HUES64 (cell line): Measurements from ENCODE around the gene PIK3CA.

Experiments
- H3K27ac ChIP-seq: 2 replicates; pipeline ENCODE4 v1.7.0; 2013; ENCODE audit warnings: low read depth, low read length, inconsistent platforms
- H3K27me3 ChIP-seq: 2 replicates; pipeline ENCODE4 v1.6.1; 2013; ENCODE audit warnings: mild to moderate bottlenecking, low read length; ENCODE audit not compliant: insufficient read depth
- H3K36me3 ChIP-seq: 2 replicates; pipeline ENCODE4 v1.6.1; 2013; ENCODE audit warnings: mild to moderate bottlenecking, low read length; ENCODE audit not compliant: insufficient read depth
- H3K4me1 ChIP-seq: 2 replicates; pipeline ENCODE4 v1.6.1; 2013; ENCODE audit warnings: mild to moderate bottlenecking, low read length, moderate library complexity; ENCODE audit not compliant: insufficient read depth
- H3K4me3 ChIP-seq: 2 replicates; pipeline ENCODE4 v1.5.1; 2013; ENCODE audit warnings: mild to moderate bottlenecking, low read length, moderate library complexity
- H3K9ac ChIP-seq: 2 replicates; pipeline ENCODE4 v1.6.1; 2013; ENCODE audit warnings: mild to moderate bottlenecking, low read depth, low read length
- H3K9me3 ChIP-seq: 2 replicates; pipeline ENCODE4 v1.6.1; 2013; ENCODE audit warnings: low read depth, low read length; ENCODE audit not compliant: insufficient read depth
- WGBS: fragments of 150-250, 120-280 bp; methylation state at CpG from one replicate; pipeline ENCODE4 v1.1.7; 2013; ENCODE audit warnings: missing lambda C conversion rate; 5-methylcytosine and 5-hydroxymethylcytosine counted together

The PIK3CA gene

GRCh38 chr3:179158336-179159039 lies 10.3 kb downstream of the PIK3CA start:
- no peak overlapping the region for H3K4me3 ChIP-seq
- H3K9ac ChIP-seq, result no peak overlapping the region
- no peaks in the 10 kb centered on the region for H3K27me3 ChIP-seq
- peaks cover 6% of the 10 kb centered on the region; the same call in 1 of the 2 replicates for H3K4me1 ChIP-seq
- 96% methylated on average over 4 of the region's 6 CpGs for whole genome bisulfite sequencing
- no peaks in the 10 kb centered on the region for H3K9me3 ChIP-seq
- H3K27ac ChIP-seq, result no peak overlapping the region
- no peaks in the 10 kb centered on the region for H3K36me3 ChIP-seq

GRCh38 chr3:179163503-179163902 lies 15.3 kb downstream of the PIK3CA start:
- H3K4me3 ChIP-seq, result no peak overlapping the region
- H3K36me3 ChIP-seq, result no peaks in the 10 kb centered on the region
- H3K9me3 ChIP-seq, result no peaks in the 10 kb centered on the region
- no peak overlapping the region for H3K9ac ChIP-seq
- no peaks in the 10 kb centered on the region for H3K4me1 ChIP-seq
- H3K27ac ChIP-seq, result no peak overlapping the region
- no peaks in the 10 kb centered on the region for H3K27me3 ChIP-seq

- Histone ChIP-seq H3K4me1 (no peaks in the 10 kb centered on the region), H3K27ac (no peak overlapping the region), H3K4me3 (no peak overlapping the region), H3K36me3 (no peaks in the 10 kb centered on the region), H3K27me3 (no peaks in the 10 kb centered on the region), H3K9ac (no peak overlapping the region), H3K9me3 (no peaks in the 10 kb centered on the region)
These were observed 16.7 kb downstream of the PIK3CA start for GRCh38 chr3:179164857-179165256.

- Histone ChIP-seq H3K4me1 (no peaks in the 10 kb centered on the region), H3K27ac (no peak overlapping the region), H3K9ac (no peak overlapping the region), H3K36me3 (no peaks in the 10 kb centered on the region), H3K27me3 (no peaks in the 10 kb centered on the region), H3K4me3 (no peak overlapping the region), H3K9me3 (peaks cover 6% of the 10 kb centered on the region; the same call in 1 of the 2 replicates)
- 100% methylated on average over 2 of the region's 2 CpGs for WGBS
These were observed 18.5 kb downstream of the PIK3CA start for GRCh38 chr3:179166561-179167201.

- H3K36me3 ChIP-seq, result no peaks in the 10 kb centered on the region
- no peaks in the 10 kb centered on the region for H3K27me3 ChIP-seq
These were observed 20.8 kb downstream of the PIK3CA start for GRCh38 chr3:179168918-179169317.

GRCh38 chr3:179172546-179172945 lies 24.4 kb downstream of the PIK3CA start:
- Histone ChIP-seq H3K27ac (no peak overlapping the region), H3K4me3 (no peak overlapping the region), H3K4me1 (peaks cover 23% of the 10 kb centered on the region), H3K9me3 (peaks cover 10% of the 10 kb centered on the region; the same call in 1 of the 2 replicates), H3K27me3 (no peaks in the 10 kb centered on the region), H3K36me3 (no peaks in the 10 kb centered on the region), H3K9ac (no peak overlapping the region)

More at GRCh38 chr3:179168918-179169317, 20.8 kb downstream of the PIK3CA start:
- Histone ChIP-seq H3K4me1 (no peaks in the 10 kb centered on the region), H3K27ac (no peak overlapping the region), H3K4me3 (no peak overlapping the region), H3K9me3 (peaks cover 10% of the 10 kb centered on the region; the same call in 1 of the 2 replicates), H3K9ac (no peak overlapping the region)
- WGBS, result 94% methylated on average over 2 of the region's 2 CpGs

GRCh38 chr3:179174316-179174715 lies 26.2 kb downstream of the PIK3CA start:
- H3K36me3 ChIP-seq, result no peaks in the 10 kb centered on the region
- 90% methylated on average over 3 of the region's 3 CpGs for WGBS
- no peak overlapping the region for H3K27ac ChIP-seq
- H3K9ac ChIP-seq, result no peak overlapping the region
- peaks cover 30% of the 10 kb centered on the region for H3K4me1 ChIP-seq
- H3K9me3 ChIP-seq, result peaks cover 10% of the 10 kb centered on the region; the same call in 1 of the 2 replicates
- H3K4me3 ChIP-seq, result no peak overlapping the region
- H3K27me3 ChIP-seq, result no peaks in the 10 kb centered on the region

GRCh38 chr3:179174898-179175297 lies 26.7 kb downstream of the PIK3CA start:
- Histone ChIP-seq H3K9me3 (peaks cover 10% of the 10 kb centered on the region; the same call in 1 of the 2 replicates), H3K4me3 (no peak overlapping the region; the same call in 1 of the 2 replicates), H3K27me3 (no peaks in the 10 kb centered on the region), H3K9ac (0 out of 2 replicates have a peak overlapping the region, but pooled peaks have one; percentile 16), H3K27ac (peak overlapping the region; percentile 37; the same call in 1 of the 2 replicates), H3K4me1 (peaks cover 34% of the 10 kb centered on the region), H3K36me3 (no peaks in the 10 kb centered on the region)
- WGBS, result no CpG with 5 or more reads among the region's 1 CpG

- Histone ChIP-seq H3K9ac (0 out of 2 replicates have a peak overlapping the region, but pooled peaks have one; percentile 16), H3K4me3 (no peak overlapping the region; the same call in 1 of the 2 replicates), H3K27ac (peak overlapping the region; percentile 37; the same call in 1 of the 2 replicates), H3K4me1 (peaks cover 39% of the 10 kb centered on the region), H3K36me3 (no peaks in the 10 kb centered on the region), H3K9me3 (peaks cover 10% of the 10 kb centered on the region; the same call in 1 of the 2 replicates), H3K27me3 (no peaks in the 10 kb centered on the region)
- 59% methylated on average over 3 of the region's 3 CpGs for WGBS
These were observed 27.2 kb downstream of the PIK3CA start for GRCh38 chr3:179175358-179175757.

GRCh38 chr3:179177611-179178010 lies 29.5 kb downstream of the PIK3CA start:
- Histone ChIP-seq H3K36me3 (no peaks in the 10 kb centered on the region), H3K27me3 (no peaks in the 10 kb centered on the region), H3K4me3 (no peak overlapping the region), H3K9ac (no peak overlapping the region), H3K9me3 (no peaks in the 10 kb centered on the region), H3K27ac (no peak overlapping the region), H3K4me1 (peaks cover 61% of the 10 kb centered on the region)

- H3K4me1 ChIP-seq, result peaks cover 61% of the 10 kb centered on the region
- H3K4me3 ChIP-seq, result no peak overlapping the region
- H3K9ac ChIP-seq, result no peak overlapping the region
- H3K9me3 ChIP-seq, result no peaks in the 10 kb centered on the region
- 83% methylated on average over 1 of the region's 2 CpGs for WGBS
- H3K27me3 ChIP-seq, result no peaks in the 10 kb centered on the region
- H3K36me3 ChIP-seq, result no peaks in the 10 kb centered on the region
- no peak overlapping the region for H3K27ac ChIP-seq
These were observed 31.1 kb downstream of the PIK3CA start for GRCh38 chr3:179179256-179179655.
